Head of caudate nucleus (tissue), 42 donors: Measurements from ENCODE around the gene PRAMEF14.
"Not testable (repeated sequence)": the region's sequence is repeated elsewhere in the genome, so short reads cannot be mapped to it uniquely, and the experiment has no call there.

ENCODE experiments used
- DNase-seq, 42 donors: peaks; one replicate each; pipeline versions ENCODE4 v3.0.0 to v3.0.0-alpha.2; 2020 to 2021; ENCODE audit warnings: mixed read lengths in 7 of 42
- intact Hi-C: fragments of 100-400 bp; cut with DNase I; formaldehyde crosslinking; loops from one replicate; pipeline ENCODE4 v1.15.0; 2022

PRAMEF14 gene, protein sequence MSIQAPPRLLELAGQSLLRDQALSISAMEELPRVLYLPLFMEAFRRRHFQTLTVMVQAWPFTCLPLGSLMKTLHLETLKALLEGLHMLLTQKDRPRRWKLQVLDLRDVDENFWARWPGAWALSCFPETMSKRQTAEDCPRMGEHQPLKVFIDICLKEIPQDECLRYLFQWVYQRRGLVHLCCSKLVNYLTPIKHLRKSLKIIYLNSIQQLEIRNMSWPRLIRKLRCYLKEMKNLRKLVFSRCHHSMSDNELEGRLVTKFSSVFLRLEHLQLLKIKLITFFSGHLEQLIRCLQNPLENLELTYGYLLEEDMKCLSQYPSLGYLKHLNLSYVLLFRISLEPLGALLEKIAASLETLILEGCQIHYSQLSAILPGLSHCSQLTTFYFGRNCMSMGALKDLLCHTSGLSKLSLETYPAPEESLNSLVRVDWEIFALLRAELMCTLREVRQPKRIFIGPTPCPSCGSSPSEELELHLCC

DNA sequence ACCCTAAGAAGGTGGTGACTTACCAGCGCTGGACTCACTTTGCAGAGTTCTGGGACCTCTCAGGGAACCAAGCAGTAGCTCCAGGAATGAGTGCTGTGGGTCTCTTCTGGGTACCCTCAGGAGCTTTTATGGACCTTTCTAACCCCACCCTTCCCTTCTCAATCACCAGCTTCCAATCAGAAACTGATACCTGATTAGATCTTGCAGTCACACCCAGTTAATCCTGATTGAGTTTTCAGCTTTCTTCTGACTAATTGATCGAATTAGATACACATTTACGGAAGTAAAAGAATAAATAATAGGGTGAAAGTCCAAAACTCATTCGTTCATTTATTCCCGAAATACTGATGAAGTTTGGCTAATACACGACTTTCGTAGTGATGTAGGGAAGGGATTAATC is at the start of gene PRAMEF14:
Gene PRAMEF14 (minus strand): TSS at position 101 of the 400 bp plus-strand sequence. CDS start 1,820 bp downstream, outside the sequence.
- DNase-seq, intact Hi-C loops: not testable (repeated sequence)

DNA sequence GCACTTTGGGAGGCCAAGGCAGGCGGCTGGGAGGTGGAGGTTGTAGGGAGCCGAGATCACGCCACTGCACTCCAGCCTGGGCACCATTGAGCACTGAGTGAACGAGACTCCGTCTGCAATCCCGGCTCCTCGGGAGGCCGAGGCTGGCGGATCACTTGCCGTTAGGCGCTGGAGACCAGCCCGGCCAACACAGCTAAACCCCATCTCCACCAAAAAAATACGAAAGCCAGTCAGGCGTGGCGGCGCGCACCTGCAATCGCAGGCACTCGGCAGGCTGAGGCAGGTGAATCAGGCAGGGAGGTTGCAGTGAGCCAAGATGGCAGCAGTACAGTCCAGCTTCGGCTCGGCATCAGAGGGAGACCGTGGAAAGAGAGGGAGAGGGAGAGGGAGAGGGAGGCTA is 48.4 kb upstream of the PRAMEF14 start:
- intact Hi-C loops, DNase-seq: not testable (repeated sequence)

DNA sequence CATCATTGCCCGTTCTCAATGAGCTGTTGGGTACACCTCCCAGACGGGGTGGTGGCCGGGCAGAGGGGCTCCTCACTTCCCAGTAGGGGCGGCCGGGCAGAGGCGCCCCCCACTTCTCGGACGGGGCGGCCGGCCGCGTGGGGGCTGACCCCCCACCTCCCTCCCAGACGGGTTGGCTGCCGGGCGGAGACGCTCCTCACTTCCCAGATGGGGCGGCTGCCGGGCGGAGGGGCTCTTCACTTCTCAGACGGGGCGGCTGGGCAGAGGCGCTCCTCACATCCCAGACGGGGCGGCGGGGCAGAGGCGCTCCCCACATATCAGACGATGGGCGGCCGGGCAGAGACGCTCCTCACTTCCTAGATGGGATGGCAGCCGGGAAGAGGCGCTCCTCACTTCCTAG is 47.8 kb upstream of the PRAMEF14 start:
- intact Hi-C loops, DNase-seq: not testable (repeated sequence)

DNA sequence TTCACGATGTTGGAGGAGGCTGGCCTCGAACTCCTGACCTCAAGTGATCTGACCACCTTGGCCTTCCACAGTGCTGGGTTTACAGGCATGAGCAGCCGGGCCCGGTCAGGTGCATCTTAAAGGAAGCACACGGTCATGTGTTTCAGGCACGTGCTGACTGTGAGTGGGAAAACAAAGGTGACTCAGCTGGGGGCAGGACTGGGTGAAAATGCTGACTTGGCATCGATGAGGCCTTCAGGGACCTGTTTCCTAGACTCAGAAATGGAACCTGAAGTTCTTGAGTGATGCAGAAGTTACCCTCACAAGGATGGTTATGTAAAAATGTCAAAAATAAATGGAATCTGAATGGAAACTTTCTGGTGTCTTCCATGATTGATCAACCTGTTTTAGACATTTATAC is 46.1 kb upstream of the PRAMEF14 start:
- DNase-seq, intact Hi-C loops: not testable (repeated sequence)

DNA sequence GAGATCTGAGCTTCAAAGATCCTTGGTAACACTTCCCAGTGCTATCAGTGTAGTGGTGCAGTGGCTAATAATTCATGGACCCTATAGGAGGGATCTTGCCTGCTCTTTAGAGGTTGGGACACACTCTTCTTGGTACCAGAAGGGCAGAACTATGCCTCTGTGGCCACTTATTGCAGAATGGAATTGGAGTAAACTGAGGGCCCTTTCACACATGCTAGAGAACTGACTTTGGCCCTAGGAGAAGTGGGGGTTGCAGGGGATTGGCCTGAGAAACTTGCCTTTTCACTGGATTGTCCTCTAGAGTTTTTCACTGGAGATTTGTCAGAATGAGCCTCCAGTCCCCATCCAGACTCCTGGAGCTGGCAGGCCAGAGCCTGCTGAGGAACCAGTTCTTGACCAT is 42.4 kb upstream of the PRAMEF14 start, which contains the start of gene PRAMEF17:
Gene PRAMEF17 (plus strand): TSS at position 301 of the 400 bp plus-strand sequence. CDS start 26 bp downstream, at position 327.
- intact Hi-C loops, DNase-seq: not testable (repeated sequence)

DNA sequence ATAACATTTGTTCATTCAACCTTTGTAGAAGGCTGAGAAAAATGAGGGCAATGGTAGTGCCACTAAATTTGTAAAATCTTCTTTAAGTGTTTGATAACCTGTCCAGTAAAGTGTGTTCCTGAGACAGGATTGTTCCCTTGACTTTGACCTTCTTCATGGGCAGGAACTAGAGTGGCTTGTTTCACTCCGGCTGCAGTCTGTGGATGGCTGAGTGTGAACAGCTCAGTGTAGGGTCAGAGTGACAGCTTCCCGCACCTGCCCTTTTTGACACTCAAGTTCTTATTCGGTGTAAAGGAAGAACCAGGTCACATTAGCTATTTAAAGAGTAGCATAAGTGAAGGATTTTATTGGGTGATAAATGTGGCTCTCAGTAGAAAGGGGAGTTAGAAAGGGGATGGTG is 33.4 kb upstream of the PRAMEF14 start:
- intact Hi-C loops, DNase-seq: not testable (repeated sequence)

DNA sequence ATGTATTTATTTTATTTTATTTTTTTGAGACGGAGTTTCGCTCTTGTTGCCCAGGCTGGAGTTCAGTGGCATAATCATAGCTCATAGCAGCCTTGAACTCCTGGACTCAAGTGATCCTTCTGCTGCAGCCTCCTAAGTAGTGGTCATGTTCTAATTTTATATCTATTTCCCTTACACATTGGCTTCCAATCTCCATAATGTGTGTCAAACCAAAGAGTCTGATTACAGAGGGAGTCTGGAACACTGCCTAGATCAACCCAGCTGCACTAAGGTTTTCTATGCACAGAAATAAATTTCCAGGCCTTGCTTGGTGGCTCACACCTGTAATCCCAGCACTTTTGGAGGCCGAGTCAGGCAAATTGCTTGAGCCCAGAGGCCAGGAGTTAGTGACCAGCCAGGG is 32.0 kb upstream of the PRAMEF14 start:
- intact Hi-C loops: not testable (repeated sequence)

DNA sequence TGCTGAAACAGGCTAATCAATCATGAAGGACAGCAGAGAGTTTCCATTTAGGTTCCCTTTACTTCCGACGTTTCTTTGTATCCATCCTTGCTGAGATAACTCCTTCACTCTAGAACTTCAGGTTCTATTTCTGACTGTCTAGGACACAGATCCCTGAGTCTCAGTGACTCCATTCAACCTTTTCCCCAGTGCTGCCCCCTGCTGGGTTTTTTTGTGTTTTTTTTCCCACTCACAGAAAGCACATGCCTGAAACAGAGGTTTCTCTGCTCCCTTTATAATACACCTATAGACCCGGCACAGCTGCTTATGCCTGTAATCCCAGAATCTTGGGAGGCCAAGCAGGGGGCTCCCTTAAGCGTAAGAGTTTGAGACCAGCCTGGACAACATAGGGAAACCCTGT is 21.6 kb upstream of the PRAMEF14 start:
- DNase-seq: peak in 34 of 42 donors; percentile 3 to 81 (median 37)

More for the DNA sequence above, 32.0 kb upstream of the PRAMEF14 start:
- DNase-seq: not testable (repeated sequence)

DNA sequence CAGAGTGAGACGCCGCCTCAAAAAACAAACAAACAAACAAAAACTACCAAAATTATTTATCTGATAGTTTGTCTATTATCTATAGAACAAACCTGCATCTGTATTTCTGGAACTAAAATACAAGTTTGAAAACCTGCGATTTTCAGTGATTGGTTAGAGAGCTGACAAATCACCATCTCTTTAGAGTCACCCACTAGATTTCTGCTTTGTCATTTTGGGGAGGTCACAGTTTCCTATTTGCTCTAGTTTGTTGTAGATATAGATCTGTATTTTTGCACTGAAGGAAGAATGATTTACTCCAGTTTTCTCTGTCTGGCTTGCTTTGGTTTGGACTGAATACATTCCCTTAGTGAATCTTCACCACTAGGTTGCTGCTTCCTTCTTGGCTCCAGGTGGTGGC is 19.6 kb upstream of the PRAMEF14 start:
- intact Hi-C loops, DNase-seq: not testable (repeated sequence)

More for the DNA sequence above, 21.6 kb upstream of the PRAMEF14 start:
- intact Hi-C loops: not testable (repeated sequence)

DNA sequence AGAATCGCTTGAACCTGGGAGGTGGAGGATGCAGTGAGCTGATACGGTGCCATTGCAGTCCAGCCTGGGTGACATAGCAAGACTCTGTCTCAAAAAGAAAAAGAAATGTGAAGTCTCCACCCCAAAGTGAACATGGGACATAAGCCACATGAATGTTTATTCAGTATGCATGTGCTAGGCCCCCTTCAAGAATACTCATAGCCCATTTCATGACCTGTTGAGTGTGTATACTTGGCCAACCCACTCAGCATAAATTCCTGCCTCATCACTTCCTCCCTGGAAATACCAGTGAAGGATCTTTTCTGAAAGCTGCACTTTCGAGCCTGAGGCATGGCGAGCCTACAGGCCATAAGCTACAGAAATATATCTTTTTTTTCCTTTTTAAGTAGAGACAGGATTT is 18.0 kb upstream of the PRAMEF14 start:
- DNase-seq, intact Hi-C loops: not testable (repeated sequence)

DNA sequence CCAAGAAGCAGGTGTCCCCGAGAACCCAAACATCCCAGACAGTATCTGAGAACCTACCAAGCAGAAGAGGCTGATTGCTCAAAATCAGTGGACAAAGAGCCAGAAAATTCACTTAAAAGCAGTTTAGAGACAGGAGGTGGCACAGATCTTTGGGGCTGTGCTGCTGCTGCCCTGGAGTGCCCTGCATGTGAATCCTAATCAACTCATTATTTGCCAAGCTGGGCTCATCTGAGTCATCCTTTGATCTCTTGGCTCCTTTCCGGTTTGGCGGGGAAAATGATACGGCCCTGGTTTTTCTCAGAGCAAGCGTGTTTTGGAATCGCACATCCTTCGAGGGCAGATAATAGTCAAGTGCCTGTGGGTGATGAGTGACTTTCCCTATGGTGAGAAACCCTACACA is 15.4 kb upstream of the PRAMEF14 start:
- intact Hi-C loops, DNase-seq: not testable (repeated sequence)

DNA sequence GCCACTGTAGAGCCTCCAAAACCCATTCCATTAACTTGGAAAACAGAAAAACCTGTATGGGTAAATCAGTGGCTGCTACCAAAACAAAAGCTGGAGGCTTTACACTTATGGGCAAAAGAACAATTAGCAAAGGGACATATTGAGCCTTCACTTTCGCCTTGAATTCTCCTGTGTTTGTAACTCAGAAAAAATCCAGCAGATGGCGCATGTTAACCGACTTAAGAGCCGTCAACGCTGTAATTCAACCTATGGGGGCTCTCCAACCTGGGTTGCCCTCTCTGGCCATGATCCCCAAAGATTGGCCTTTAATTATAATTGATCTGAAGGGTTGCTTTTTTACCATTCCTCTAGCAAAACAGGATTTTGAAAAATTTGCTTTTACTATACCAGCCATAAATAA is 9.8 kb upstream of the PRAMEF14 start:
- peak in 23 of 42 donors; percentile 14 to 78 (median 35) for DNase-seq
- intact Hi-C loops: not testable (repeated sequence)

DNA sequence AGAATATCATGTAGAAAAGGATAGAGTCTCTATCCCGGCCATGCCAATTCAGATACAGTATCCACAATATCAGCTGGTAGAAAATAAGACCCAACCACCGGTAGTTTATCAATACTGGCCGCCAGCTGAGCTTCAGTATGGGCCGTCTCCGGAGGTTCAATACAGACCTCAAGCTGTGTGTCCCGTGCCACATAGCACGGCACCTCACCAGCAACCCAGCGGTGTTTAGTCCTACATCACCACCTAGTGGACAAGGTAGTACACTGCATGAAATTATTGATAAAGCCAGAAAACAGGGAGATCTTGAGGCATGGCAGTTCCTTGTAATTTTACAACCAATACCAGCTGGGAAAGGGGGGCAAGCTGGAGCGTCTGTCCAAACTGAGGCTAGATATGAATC is 7.5 kb upstream of the PRAMEF14 start:
- DNase-seq, intact Hi-C loops: not testable (repeated sequence)

DNA sequence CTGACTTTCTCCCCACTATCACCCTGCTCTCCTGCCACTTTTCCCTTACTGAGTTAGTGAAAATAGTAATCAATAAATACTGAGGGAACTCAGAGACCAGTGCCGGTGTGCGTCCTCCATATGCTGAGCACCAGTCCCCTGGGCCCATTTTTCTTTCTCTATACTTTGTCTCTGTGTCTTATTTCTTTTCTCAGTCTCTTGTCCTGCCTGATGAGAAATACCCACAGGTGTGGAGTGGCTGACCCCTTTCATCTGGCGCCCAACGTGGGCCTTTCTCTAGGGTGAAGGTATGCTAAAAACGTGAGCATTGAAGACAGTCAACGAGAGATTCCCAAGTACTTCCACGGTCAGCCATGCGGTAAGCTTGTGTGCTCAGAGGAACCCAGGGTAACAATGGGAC is 6.5 kb upstream of the PRAMEF14 start:
- intact Hi-C loops, DNase-seq: not testable (repeated sequence)

DNA sequence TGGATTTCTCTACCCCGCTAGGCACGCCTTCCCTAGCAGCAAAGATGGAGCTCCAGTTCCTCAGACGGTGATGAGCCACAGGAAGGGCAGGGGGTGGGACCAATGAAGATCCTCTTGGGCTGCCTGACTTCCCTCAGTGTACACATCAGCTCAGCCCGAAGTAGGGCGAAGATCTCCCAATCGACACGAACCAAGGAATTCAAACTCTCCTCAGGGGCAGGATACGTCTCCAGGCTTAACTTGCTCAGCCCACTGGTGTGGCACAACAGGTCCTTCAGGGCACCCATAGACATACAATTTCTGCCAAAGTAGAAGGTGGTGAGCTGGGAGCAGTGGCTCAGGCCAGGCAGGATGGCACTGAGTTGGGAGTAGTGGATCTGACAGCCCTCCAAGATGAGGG is 4.4 kb downstream of the PRAMEF14 start:
- intact Hi-C loops, DNase-seq: not testable (repeated sequence)

DNA sequence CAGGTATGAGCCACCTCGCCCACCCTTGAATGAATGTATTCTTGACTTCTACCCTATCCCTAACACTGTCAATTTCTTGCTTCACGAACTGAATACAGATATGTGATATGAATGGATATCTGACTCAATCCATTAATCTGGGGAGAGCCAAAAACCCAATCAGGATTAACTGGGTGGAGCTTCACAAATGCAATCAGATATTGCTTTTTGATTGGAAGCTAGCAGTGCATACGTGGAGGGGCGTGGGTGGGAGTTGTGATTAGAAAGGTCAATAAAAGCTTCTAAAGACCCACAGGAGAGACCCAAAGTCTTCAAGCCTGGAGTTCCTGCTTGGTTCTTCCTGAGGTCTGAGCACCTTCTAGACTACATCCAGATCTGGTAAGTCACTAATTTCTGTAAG is 31.7 kb downstream of the PRAMEF14 start, which contains the start of gene PRAMEF15:
Gene PRAMEF15 (plus strand): TSS at position 301 of the 400 bp plus-strand sequence. CDS start 2,827 bp downstream, outside the sequence.
- intact Hi-C loops, DNase-seq: not testable (repeated sequence)

DNA sequence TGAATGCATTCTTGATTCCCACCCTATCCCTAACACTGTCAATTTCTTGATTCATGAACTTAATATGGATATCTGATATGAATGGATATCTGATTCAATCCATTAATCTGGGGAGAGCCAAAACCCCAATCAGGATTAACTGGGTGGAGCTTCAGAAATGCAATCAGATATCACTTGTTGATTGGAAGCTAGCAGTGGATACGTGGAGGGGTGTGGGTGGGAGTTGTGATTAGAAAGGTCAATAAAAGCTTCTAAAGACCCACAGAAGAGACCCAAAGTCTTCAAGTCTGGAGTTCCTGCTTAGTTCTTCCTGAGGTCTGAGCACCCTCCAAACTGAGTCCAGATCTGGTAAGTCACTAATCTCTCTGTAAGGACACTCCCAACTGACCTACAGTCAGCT is 43.7 kb downstream of the PRAMEF14 start, which contains the start of gene PRAMEF33:
Gene PRAMEF33 (plus strand): TSS at position 301 of the 400 bp plus-strand sequence. CDS start 2,416 bp downstream, outside the sequence.
- DNase-seq, intact Hi-C loops: not testable (repeated sequence)

DNA sequence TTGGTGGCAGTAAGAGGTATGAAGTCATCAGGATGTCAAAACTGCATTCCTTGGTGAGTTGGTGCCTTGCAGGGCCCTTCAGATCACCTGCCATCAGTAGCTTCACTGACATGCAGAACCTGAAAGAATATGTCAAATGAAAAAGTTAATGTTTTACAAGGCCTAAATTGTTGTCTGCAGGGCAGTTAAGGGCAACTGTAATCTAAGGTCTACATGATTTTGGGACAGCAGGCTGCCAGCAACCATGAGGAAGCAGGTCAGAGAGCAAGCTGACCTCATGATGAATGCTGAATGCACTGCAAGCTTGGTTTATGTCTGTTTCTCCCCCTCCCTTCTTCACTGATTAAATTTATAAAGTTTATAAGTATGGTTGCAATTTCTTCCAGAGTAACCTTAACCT is 44.7 kb downstream of the PRAMEF14 start:
- intact Hi-C loops, DNase-seq: not testable (repeated sequence)

DNA sequence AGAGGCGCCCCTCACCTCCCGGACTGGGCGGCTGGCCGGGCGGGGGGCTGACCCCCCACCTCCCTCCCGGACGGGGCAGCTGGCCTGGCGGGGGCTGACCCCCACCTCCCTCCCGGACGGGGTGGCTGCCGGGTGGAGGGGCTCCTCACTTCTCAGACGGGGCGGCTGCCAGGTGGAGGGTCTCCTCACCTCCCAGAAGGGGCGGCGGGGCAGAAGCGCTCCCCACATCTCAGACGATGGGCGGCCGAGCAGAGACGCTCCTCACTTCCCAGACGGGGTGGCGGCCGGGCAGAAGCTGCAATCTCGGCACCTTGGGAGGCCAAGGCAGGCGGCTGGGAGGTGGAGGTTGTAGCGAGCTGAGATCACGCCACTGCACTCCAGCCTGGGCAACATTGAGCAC is 48.2 kb downstream of the PRAMEF14 start:
- intact Hi-C loops, DNase-seq: not testable (repeated sequence)
